DMS153 (cell line): ENCODE measurements around the gene NUDT6.
"Not testable (repeated sequence)": the region's sequence is repeated elsewhere in the genome, so short reads cannot be mapped to it uniquely, and the experiment has no call there.

ENCODE experiments used
- DNase-seq: peaks from one replicate; lab custom pipeline; 2025; lab: John Stamatoyannopoulos, UW

The NUDT6 gene

DNA sequence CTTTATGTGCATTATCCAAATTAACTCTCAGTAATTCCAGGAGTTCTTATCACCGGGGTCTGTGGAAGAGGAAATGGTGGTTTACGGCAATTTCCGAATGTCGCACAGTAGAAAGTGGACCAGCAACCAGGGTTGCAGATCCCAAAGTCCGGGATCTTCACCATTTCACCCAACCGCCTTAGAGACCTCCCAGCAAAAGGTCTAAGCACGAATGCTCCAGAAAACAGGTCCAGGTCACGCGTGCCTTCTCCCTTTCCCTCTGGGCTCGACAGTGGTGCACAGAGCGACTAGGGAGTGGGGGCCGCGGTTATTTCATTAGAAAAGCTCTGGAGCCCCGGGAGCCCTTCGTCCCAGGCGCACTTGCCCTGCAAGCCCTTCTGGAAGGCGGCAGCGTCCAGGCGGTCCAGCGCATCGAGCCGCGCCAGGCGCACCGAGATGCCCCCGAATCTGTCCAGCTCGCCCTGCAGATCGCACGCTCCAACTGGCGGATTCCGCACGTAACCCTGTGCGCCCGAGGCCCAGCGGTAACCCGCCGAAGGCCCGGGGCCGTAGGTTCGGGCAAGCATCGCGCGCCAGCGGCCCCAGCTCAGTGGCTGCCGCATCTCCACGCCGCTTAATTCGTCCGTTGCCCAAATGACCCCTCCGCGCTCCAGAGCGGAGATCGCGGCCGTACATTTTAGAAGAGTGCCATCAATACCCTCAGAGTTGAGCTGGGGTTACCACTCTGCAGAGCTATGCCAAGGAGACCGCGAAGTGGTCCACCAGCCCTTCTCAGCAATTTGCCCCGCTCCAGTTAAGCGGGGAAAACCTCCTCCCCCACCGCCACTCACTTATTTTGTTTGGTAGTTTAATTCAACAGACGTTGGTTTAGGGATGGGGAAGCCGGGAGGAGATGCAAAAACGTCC, at the start of gene NUDT6:
Gene NUDT6 (minus strand): TSS at position 627 of the 906 bp plus-strand sequence. CDS start 25 bp downstream, at position 602.
- peak; percentile 26 for DNase-seq

DNA sequence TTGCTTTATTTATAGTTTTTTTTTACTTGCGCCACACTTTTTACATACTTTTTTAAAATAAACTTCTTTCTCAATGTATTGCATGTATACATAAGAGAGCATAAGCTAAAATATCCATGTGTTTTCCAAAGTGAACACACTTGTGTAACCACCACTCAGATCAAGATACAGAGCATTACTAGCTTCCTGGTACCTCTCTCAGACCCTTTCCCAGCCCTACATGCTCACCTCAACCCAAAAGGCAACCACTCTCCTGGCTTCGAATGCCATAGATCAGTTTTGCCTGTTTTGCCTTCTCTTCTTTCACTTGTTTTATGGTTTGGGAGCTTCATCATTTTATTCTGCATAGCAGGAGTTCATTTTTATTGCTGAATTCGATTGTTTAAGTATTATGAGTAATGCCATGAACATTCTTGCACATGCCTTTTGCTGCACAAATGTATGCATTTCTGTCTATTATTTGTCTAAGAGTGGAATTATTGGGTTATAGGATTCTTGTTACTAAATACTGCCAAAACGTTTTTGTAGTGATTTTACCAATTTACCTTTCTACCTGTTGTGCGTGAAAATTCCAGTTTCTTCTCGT, 45.9 kb upstream of the NUDT6 start:
- DNase-seq: no peak

DNA sequence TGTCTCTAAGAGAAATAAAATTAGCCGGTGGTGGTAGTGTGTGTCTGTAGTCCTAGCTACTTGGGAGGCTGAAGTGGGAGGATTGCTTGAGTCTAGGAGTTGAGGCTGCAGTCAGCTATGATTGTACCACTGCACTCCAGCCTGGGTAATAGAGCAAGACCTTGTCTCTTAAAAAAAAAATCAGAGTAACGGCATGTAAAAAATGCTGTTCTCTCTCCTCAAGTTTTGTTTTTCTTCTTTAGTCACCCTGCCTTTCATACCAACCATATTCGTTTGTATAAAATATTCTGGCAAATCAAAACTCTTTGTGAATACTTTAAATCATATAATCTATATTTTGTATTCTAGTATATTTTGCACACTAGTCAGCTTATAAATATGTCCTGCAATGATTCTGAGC, 44.8 kb upstream of the NUDT6 start:
- DNase-seq: no peak

DNA sequence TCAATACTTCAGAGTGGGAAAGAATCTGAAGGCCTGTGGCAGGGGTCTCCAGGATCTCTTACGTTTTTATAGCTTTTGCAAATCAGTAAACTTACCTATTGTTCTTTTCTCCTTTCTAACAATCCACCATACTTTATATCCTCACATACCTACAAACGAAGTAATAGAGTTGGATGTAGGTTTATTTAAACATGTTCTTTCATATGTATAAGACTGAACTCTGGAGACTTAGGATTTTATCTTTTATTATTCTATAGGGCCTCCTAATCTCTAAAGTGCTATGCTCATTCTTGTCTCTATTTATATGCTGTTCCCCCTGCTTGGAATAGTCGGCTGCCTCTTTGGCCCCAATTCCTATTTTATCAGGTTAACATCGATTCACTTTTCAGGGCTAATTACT, 43.8 kb upstream of the NUDT6 start:
- DNase-seq: no peak

- DNase-seq: no peak
These were observed 40.8 kb upstream of the NUDT6 start for GRCh38 chr4:122963216-122963615.

DNA sequence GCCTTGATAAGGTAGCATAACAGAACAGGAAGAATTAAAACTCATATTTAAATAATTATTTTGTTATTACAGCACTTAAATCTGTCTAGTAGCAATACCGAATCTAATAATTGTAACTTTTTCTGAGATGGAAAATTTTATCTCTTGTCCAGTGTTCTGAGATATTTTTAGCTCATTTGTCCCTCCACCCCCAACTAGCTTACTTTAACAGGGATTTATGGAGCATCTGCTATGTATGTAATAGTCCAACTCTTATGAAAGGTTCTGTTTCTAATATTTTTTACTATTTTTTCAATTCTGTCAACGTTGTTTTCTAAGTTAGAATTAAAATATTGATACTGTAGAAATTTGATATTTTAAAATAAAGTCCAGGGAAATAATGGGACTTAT, 38.2 kb upstream of the NUDT6 start:
- DNase-seq: no peak

- no peak for DNase-seq
These were observed 37.7 kb upstream of the NUDT6 start for GRCh38 chr4:122959981-122960610.

GRCh38 chr4:122959441-122959840, 37.0 kb upstream of the NUDT6 start:
- no peak for DNase-seq

DNA sequence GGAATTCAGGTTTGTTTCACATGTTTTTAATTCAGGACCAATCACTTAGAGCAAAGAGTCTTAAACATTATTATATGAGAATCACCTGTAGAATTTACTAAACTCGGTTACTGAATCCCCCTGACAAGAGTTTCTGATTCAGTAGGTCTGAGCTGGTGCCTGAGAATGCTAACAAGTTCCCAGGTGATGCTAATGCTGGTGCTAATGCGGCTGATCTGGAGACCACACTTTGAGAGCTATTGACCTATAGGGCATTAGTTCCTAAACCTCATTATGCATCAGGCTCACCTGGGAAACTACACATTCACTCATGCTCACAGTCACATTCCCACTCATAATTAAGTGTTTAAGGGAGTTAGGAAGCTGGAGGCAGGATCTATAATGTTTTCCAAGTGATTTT, 36.1 kb upstream of the NUDT6 start:
- no peak for DNase-seq

DNA sequence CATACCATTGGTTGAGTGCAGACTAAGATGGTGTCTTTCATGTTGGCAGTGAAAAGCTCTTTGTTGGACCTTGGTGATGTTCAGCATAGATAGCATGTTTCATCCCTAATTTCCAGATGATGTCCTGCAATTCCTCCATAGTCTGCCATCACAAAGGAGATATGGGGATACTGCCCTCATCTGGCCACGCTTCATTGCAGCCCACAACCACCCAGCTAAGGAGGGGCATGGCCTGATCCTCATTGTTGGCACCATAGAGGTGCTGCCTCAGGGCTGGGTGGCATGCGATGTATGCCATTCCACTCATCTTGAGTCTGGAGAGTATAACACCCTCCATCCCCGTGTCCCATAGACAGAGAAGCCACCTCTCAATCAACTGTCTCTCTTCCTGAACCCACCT, 31.5 kb upstream of the NUDT6 start:
- no peak for DNase-seq

DNA sequence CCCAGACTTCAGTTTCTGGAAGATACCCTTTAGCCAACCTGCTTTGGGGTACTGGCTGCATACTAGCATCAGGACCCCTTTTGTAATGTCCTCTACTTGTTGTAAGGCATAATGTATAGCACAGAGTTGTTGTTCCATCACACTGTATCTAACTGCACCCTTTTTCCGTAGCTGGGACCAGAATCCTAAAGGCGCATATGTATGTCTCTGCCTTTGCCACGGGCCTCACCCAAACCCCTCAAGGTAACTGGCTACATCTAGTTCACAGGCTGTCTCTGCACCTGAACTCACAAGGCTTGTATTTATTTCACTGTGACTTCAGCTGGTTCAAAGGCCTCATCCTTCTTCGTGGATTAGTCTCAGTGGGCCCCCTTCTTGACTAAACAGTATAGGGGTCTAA, 29.6 kb upstream of the NUDT6 start:
- DNase-seq: no peak

- no peak for DNase-seq
These were observed 26.3 kb upstream of the NUDT6 start for GRCh38 chr4:122948671-122949070.

GRCh38 chr4:122946142-122946541, 23.7 kb upstream of the NUDT6 start:
- no peak for DNase-seq

DNA sequence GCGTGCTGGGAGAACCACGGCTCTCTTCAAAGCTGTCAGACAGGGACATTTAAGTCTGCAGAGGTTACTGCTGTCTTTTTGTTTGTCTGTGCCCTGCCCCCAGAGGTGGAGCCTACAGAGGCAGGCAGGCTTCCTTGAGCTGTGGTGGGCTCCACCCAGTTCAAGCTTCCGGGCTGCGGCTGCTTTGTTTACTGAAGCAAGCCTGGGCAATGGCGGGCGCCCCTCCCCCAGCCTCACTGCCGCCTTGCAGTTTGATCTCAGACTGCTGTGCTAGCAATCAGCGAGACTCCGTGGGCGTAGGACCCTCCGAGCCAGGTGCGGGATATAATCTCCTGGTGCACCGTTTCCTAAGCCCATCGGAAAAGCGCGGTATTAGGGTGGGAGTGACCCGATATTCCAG, 22.7 kb upstream of the NUDT6 start:
- not testable (repeated sequence) for DNase-seq

DNA sequence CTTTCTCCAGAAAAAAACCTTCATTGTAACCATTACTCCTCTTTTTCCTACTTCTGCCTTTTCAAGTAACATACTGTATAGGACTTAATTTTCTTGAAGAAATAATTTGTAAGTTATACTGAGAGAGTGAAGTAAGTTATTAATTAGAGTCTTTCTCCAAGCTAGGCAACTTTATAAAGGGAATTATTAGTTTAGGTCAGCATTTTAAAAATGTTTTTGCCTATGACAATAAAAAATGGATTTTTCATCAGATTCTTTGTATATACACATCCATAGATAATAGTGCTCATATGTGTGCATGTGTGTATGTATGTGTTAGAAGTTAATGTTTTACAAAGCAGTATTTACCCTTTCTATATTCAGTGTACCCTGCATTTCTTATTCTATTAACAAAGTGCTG, 10.4 kb upstream of the NUDT6 start:
- no peak for DNase-seq

- no peak for DNase-seq
These were observed 8.5 kb upstream of the NUDT6 start for GRCh38 chr4:122930862-122931261.

- no peak for DNase-seq
These were observed 6.5 kb upstream of the NUDT6 start for GRCh38 chr4:122928930-122929329.

- DNase-seq: peak; percentile 42
These were observed 597 bp upstream of the NUDT6 start for GRCh38 chr4:122922877-122923511.

- DNase-seq: no peak
These were observed 1.1 kb downstream of the NUDT6 start for GRCh38 chr4:122921300-122921699.

DNA sequence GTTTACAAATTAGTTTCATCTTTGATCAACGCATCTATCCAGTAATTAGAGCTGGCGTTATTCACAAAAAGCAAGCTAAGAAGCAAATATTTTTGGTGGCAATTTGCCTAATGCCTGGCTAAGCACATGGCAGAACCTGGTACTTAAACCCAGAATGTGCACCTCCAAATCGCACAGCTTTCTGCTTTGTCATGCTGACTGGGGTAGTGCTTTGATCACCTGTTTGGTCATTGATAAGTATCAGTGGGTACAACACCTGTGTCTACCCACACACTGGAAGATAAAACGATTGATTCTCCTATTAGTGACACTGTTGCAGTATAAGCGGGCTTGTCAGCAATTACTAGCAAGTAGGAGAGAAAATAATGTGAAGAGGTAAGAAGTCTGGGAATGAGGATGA, 1.9 kb downstream of the NUDT6 start:
- no peak for DNase-seq

GRCh38 chr4:122917731-122918130, 4.7 kb downstream of the NUDT6 start:
- no peak for DNase-seq

GRCh38 chr4:122914938-122915337, 7.5 kb downstream of the NUDT6 start:
- DNase-seq: no peak
